Measurements from ENCODE around the gene MSGN1. TPM values are rescaled to one million over a fixed set of nuclear protein-coding genes. Genes with fewer than 3 reads are reported as not detected.
A peak's percentile ranks its signal among the peaks of the same experiment; 100 is the strongest.
"Not testable (repeated sequence)": the region's sequence is repeated elsewhere in the genome, so short reads cannot be mapped to it uniquely, and the experiment has no call there.

Gene MSGN1
- polyA plus RNA-seq, 5 donors: not detected

DNA sequence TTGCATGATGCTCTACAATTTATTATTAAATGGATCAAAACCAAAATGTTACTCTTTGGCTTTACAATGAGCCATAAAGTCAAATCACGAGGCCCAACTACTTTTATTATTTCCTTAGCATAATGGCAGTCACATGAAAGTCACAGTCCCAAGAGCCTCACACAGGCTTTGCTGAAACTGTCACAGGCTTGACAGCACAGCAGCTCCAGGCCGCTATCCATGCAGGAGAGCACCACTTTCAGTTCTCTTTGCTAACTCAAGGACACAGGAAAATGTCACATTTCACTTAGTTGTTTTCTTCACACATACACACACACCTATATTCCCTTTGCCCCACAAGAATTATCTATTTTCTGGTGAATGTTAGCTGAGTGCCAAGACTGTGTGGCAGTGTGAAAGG, 11.1 kb upstream of the MSGN1 start:
- DNase-seq: no peak

DNA sequence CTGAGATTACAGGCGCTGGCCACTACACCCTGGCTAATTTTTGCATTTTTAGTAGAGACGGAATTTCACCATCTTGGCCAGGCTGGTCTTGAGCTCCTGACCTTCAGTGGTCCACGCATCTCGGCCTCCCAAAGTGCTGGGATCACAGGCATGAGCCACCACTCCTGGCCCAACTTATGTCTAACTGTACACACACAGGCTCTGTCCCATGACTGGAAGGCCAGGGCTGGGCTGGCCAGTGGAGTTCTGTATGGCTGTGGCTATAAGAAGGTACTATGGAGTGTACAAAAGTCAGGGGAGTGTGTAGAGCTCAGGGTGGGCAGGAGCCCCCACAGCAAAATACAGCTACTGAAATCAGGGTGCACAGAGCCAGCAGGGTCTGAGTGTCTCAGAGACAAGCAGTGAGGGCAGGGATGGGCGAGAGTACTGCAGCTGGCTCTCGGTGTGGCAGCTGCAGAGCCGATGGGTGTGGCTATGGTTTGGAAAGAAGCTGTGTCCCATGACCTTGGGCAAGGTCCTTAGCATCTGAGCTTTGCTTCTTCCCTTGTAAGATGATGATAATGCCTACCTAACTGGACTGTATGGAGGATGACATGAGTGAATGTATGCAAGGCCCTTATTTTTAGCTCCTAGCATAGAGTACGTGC, 10.4 kb upstream of the MSGN1 start:
- no peak for DNase-seq

DNA sequence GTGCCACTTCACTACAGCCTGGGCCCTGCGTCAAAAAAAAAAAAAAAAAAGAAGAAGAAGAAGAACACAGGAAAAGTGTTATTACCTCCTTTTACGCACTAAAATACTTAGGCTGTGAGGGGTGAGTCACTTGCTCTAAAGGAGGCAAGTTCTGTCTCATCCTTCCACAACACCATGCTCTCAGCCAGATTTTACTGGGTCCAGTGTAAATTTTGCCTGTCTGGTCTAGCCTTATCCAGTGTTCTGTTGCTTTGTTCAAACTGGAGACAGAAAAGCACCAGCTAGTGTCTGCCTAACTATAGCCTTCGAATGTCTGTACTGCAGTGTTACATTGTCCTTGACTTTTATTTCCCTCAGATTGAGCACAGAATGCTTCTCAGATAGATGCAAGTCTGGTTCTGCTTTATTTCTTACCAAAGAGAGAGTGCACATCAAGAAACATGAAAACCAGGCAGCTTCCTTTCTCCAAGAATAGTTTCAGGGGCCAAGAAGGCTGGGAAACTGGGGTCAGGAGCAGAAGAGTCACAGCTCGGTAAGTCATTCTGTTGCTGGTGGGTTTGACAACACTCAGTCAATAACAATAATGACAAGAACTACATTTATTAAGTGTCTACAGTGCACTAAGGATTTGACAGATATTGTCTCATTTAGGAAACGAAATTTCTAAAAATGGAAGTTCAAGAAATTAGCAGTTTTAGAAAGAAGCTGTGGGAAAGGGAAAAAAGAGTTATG, 3.1 kb upstream of the MSGN1 start:
- DNase-seq: no peak

DNA sequence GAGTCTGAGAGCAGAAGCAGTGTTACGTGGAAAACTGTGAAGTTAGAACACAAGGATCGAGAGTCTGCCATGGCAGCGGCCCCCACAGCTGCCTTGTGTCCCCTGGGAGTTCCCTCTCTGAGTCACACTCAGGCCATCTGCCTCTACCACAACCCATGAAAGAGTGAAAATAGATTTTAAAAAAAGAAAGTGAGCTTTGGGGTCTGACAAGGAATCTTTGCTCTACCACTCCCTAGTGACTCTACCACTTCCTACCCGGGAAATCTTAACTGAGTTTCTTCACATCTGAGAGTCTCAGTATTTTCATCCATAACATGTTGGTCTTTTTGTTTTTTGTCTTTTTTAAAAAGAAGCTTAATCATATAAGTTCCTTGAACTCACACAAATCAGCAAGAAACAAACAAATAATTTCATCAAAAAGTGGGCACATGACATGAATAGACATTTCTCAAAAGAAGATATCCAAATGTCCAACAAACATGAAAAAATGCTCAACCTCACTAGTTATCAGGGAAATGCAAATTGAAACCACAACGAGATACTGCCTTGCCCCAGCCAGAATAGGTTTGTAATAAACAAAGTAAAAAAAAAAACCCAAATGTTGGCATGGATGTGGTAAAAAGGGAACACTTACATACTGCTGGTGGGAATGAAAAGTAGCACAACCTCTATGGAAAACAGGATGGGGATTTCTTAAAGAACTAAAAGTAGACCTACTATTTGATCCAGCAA, 2.4 kb upstream of the MSGN1 start:
- no peak for DNase-seq

DNA sequence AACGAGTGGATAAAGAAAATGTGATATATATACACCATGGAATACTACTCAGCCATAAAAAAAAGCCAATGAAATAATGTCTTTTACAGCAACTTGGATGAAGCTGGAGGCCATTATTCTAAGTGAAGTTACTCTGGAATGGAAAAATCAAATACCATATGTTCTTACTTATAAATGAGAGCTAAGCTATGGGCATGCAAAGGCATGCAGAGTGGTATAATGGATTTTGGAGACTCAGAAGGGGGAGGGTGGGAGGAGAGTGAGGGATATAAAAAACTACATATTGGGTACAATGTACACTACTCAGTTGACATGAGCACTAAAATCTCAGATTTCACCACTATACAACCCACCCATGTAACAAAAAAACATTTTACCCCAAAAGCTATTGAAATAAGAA, 1.7 kb upstream of the MSGN1 start:
- DNase-seq: no peak

DNA sequence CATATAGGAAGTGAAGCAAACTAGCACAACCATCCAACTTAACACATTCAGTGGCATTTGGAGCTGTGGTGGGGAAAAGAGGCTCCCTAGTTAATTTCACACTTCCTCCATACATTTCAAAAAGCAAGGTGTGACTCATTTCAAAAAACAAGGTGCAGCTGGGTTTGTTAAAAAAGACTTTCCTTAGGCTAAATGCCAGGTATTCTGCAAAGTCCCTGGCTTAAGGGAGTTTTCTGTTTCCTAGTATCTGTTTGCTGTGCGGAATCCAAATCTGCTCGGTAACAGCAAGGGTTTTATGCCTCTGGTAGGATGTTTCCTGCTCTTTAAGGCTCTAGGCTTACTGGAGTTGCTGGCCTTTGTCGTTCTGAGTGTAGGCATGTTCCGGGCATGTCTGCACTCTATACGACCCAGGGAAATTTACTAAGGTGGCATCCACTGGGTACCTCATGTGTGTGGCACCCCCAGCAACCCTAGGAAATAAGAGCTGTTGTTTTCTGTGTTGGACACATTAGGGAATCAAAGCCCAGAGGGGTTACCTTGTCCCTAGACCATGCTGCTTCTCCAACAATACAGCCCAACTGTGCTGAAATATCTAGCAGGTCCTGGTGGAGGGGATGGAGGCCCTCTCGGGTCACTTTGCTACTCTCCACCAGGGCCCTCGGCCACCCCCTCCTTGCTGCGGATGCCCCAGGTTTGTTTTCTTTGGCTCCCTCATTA, 634 bp upstream of the MSGN1 start:
- DNase-seq: no peak

DNA sequence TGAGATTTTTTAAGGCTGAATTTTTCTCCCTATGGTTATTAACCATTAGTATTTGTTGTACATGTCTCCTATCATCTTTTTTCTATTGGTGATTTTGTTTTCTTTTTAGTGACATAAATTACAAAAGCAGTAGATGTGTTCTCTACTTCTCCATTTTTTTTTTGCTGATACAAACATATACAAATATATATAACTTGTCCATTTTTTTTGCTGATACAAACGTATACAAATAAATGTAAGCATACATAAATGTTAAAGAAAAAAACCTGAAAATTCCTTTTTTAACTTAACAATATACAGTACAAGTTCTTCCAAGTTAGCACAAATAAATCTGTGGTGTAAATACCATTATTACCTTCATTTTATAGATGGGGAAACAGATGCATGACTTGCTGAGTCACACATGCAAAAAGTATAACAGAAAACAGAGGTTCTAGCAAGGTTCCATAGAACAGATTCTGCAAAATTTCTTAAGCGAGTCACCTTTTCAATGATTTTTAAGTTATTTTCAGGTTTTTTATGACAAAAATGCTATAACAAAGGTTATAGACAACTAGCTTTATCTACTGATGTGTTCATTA, 2.1 kb downstream of the MSGN1 start:
- no peak for DNase-seq

DNA sequence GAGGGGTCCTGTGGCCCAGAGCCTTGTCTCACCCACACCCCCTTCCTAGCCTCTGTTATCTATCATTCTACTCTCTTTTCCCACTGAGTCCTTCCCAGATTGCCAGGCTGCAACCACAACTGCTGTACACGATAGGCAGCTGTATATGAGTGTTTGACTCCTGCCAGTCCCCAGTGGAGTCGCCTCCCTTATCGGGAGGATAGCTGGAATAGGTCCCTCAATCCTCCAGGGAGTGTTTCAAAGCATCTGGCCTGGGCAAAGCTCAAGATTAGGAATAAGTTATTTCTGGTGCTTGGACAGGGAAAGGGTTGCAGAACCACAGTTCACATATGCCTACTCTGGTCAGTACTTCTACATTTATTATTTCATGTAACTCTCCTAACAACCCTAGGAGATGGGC, 4.8 kb downstream of the MSGN1 start:
- no peak for DNase-seq

DNA sequence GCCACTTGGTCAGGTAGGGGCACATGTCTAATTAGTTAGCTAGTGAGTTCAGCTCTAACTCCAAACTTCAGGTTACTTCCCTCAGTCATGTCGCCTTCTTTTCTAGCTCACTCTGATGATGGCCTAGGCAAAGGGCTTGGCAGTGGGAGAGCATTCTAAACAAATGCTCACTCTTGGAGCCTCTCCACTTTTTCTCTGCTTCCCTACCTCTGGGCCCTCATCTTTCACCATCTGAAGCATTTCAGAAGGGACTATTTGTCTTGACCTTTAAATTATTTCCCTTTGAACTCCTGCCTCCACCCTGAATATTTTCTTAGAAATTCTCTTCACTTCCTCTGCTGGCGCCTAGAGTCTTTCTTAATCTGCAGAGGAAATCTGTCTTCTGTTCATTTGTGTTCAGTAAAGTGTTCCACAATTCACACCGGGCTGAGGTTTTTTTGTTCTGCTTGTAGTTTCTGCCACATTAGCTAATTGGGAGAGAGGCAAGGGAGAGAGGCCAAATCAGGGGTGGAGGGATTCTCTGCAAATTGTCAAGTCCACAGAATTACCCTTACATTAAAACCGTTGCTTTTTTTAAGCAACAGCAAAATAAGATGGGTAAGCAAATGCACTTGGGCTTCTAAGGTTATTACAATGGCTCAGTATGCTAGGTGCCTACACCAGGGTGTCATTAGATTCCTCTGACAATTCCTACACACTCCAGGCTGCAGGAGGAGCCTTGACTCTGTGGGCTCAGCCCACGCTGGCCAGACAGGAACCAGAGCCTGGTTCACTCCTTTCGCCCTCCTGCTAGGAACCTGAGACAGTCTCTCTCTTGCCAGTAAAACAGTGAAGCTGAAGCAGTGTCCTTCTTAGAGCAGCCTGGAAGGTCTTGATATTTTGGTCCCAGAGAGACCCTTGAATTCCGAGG, 5.5 kb downstream of the MSGN1 start:
- no peak for DNase-seq

DNA sequence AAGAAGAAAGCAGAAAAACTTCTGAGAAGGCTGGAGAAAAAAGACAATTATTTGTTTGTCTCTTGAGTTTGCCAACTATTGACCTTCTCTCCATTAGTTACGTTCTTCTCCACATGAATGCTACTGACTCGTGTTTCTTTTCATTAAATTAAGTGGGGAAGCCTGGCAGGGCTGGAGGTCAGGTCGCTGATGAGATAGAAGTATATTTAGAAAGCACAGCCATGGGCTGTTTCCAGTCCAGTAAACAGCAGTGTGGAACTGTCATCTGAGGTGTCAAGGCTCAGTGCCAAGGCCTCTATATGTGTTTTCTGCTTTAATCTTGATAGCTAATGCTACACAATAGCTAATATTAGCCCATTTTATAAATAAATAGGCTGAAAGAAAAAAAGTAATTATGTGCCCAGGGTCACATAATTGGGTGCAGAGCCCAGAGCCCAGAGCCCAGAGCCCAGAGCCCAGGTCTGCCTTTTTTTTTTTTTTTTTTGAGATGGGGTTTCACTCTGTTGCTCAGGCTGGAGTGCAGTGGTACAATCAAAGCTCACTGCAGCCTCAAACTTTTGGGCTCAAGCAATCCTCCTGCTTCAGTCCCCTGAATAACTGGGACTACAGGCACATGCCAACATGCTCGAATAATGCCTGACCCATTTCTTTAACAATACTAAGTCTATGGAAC, 6.3 kb downstream of the MSGN1 start:
- no peak for DNase-seq

DNA sequence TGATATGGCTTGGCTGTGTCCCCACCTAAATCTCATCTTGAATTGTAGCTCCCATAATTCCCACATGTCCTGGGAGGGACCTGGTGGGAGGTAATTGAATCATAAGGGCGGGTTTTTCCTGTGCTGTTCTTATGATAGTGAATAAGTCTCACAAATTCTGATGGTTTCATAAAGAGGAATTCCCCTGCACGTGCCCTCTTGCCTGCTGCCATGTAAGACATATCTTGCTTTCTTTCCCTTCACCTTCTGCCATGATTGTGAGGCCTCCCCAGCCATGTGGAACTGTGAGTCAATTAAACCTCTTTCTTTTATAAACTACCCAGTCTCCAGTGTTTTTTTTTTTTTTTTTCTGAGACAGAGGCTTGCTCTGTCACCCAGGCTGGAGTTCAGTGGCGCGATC, 7.4 kb downstream of the MSGN1 start:
- not testable (repeated sequence) for DNase-seq

DNA sequence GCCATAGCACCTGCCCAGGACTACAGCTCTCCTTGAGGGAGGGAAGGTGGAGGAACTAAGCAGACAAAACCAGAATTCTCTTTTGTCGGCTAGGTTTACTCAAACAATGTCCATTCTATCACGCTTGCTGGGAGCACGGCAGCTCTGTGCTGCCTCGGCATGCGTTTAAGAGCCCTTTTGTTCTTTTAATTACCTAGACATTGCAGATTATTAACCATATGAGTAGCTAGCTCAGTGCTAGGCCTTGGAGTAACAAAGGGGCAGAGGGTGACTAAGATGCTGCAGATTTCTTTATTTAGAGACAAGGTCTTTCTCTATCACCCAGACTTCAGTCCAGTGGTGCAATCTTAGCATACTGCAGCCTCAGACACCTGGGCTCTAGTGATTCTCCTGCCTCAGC, 11.1 kb downstream of the MSGN1 start:
- no peak for DNase-seq

DNA sequence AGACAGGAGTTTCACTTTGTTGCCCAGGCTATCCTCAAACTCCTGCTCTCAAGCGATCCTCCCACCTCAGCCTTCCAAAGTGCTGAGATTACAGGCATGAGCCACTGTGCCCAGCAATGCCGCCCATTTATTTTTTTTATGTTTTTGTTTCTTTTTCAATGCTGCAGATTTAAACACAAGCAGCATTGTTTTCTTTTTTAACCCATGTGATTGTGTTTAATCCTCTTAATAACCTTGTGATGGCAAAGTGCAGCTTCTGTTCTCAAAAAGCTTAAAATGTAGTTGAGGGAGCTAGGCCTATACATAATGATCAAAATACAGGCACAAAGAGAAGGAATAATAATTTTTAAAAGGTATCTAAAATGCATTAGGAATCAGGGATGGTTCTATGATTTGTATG, 11.5 kb downstream of the MSGN1 start:
- DNase-seq: no peak

DNA sequence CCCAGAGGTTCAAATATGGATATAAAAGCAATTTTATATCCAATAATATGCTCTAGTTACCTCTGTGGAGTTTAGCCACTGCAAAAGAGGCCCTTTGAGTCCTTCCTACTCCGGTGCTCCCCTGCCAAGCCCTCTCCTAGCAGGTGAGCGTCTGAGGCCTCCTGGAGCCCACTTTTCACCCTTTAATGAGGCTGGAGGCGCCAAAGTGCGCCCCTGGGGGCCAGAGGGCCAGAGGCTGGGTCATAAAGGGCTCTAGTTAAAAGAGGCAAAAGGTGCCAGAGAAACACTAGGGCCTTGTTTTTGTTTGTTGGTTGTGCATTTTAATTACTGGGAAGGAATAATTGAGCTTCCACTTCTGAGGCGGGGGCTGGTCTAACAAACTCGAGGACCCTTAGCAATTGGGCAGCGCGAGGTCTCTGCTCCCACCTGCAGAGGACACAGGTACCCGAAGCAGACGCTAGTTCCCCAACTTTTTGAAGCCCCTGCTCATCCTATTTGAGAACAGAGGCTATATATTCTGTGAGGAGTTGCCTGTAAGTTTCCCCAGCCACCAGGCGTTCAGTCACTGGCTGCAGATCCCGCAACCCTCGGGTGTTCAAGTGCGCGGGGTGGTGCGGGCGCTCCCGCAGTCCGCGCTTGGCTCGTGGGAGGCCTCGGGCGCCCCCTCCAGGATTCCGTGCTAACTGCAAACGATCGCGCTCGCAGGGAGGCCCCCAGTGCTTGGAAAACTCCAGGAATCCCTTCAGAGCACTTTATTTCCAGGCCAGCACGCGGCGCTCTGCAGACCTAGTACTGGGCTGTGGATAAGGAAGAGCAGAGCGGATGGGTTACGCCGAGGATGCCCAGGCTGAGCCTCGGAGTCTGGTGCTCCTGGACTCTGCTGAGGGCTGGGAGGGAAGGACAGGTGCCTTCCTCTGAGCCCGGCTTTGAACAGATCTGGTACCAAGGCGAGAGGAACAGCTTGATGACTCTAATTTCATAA, 14.1 kb downstream of the MSGN1 start:
- DNase-seq: peak; percentile 45 to 56

DNA sequence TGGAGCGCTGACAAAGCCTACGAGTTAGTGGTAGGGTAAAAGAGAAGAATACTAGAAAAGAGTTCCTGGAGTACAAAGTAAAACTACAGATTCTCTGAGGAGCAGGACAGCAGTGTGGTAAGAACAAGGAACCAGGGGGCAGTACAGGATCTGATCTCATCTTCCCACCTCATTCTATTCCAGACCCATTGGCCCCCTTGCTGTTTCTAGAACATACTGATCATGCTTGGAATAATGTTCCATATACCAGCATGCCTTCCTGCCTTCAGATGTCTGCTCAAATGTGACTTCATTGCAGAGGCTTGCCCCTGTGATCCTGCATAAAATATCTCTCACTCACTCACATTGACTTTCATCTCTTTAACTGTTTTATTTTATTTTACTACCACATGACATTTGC, 19.3 kb downstream of the MSGN1 start:
- no peak for DNase-seq

DNA sequence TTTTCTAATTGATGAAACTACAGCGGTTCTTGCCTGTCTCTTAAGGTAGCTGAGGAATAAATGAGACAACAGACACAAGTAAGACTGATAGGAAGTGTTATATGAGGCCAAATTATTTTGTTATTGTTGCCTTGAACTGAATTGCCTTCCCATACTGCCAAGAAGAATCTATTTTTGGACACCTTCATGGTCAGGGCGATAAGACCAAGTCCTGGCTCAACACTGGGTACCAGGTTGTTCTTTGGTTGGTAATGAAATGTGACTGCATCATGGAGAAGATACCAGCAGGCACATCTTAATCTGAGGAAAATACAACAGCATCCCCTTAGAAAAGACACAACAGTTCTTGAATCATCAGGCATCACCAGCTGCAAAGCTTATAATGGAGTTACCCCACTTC, 23.7 kb downstream of the MSGN1 start:
- no peak for DNase-seq

DNA sequence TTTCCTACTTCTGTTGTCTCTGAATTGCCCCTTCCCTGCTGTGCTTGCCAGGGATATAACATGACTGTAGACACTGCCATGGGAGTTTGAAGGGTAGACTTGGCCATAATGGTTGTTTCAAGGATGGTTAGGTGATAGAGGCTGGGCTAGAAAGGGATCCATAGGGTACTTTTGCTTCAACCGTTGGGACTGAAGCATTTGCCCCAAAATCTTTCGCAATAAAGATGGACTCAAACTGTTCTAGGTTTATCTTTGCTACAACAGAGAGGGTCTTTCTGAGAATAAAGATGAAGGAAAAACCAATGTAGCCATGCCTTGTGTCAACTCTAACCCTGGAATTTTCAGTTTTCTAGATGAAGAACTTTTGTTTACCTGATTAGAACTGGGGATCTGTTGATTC, 27.2 kb downstream of the MSGN1 start:
- DNase-seq: no peak

DNA sequence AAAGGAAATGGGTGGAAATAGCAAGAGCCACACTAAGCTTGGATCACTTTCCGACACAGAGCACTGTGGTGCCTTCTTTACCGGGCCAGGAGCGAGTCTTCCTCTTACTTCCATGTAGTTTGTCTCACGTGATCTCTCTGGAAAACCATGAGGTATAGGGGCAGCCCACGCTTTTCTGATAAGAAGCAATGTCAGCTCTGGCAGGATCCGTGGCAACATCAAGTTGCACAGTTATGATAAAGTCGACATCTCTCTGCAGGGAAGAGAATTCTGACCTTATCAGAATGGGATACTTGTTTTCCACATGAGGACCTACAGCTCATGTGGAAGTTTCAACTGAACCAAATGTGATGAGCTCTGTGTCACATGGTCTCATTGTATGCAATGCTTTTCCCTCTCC, 29.5 kb downstream of the MSGN1 start:
- no peak for DNase-seq

DNA sequence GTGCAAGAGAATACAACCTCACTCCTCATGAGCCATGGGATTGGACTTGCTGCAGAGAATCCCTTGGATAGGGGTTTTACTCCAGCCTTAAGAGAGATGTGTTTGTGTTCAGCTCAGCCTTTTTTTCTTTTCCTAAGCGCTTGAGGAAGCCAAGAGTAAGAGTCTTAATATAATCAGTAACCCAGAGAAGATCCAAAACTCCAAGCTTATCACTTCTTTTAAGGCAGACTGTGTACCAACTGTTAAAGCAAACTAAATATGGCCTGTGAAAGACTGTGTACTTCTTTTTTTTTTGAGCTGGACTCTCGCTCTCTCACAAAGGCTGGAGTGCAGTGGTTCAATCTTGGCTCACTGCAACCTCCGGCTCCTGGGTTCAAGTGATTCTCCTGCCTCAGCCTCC, 30.4 kb downstream of the MSGN1 start:
- no peak for DNase-seq
